ENCODE results near the gene POTEE.
"Not testable (repeated sequence)": the region's sequence is repeated elsewhere in the genome, so short reads cannot be mapped to it uniquely, and the experiment has no call there.

POTEE gene

DNA sequence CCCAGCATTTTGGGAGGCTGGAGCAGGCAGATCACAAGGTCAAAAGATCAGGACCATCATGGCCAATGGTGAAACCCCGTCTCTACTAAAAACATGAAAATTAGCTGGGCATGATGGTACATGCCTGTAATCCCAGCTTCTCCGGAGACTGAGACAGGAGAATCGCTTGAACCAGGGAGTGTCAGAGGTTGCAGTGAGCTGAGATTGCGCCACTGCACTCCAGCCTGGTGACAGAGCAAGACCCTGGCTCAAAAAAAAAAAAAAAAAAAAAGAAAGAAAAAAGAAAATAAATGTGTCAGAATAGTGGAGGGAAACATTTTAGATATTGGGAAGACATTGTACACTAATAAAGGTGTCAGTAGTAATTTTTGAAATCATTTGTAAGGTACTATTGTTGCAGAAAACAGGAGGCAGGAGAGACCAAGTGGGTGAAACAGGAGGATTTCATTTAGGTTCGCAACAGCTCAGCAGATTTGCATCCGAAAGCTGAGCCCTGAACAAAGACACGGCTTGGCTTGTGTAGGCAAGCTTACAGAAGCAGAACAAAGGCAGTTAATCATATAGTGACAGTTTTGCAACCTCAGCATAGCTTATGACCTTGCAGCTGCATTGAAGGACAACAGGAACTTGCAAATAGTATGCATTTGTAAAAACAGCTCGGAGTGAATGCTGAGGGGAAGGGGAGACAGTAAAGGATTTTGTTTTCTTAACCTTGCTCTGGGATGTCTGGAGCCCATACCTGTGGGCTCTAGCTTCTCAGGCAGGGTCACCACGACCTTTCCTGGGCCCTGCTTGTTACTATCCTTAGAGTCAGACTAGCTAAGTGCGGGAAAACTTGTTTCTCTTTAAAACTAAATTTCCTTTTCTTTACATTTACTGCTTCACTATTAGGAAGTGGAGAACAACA, 26.5 kb downstream of the POTEE start:
- in situ Hi-C loops (cut with MboI; ENCODE audit: low sequenced_read_pairs); H3K4me1 ChIP-seq; H3K36me3 ChIP-seq (replicated peaks); H3K27me3 ChIP-seq (ENCODE audit: low read depth); H3K9me3 ChIP-seq; H3K4me3 ChIP-seq: not testable (repeated sequence)
- peak; percentile 15 to 41 for DNase-seq (ENCODE audit: low spot score in 2 of 2)

All from HAP-1 (cell line).